ENCODE results near the gene COL6A1. TPM values are rescaled to one million over a fixed set of nuclear protein-coding genes. Genes with fewer than 3 reads are reported as not detected.

The COL6A1 gene
- total and polyA plus RNA-seq, 2 of the 13 experiments (the other 11 are each of a cell fraction or from before 2014, with no cell fraction given) = 3.1 to 4.8 TPM

DNA sequence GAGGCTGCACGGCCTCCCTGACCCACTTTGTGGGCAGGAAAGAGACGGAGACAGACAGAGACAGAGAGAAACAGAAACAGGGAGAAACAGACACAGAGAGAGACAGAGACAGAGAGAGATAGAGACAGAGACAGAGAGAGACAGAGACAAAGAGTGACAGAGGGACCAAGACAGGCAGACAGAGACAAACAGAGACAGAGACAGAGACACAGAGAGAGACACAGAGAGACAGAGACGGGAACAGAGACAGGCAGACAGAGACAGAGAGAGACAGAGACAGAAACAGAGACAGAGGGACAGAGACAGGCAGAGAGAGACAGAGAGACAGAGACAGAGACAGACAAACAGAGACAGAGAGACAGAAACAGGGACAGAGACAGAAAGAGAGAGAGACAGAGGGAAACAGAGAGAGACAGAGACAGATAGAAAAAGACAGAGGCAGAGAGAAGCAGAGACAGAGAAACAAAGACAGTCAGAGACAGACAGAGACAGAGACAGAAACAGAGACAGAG lies 3.1 kb downstream of the COL6A1 start:
- in situ Hi-C loops (cut with HindIII; ENCODE audit: extremely low pct_ligation_motif_present, low pct_unique_long_range_greater_than_20kb) = no loop called here
- BruUV-seq (replicated peaks) = no TSS peak
- peaks cover 3 to 27% of the 10 kb centered on the region in 2 experiments; a peak in 4 of 5 replicates for H3K27me3 ChIP-seq (ENCODE audit: control insufficient read depth in 1 of 2, insufficient read depth in 2 of 2, low read length in 2 of 2)
- H3K9me3 ChIP-seq (ENCODE audit: low read length) = no peaks in the 10 kb centered on the region
- no peak for TF ChIP-seq ZNF615 (CRISPR knock-in tag; IDR thresholded peaks at IDR 0.05; ENCODE audit: borderline replicate concordance)
- TF ChIP-seq ZNF33A (CRISPR knock-in tag; IDR thresholded peaks at IDR 0.05; ENCODE audit: borderline replicate concordance) = no peak
- TF ChIP-seq, protein P1, sequence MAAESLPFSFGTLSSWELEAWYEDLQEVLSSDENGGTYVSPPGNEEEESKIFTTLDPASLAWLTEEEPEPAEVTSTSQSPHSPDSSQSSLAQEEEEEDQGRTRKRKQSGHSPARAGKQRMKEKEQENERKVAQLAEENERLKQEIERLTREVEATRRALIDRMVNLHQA (CRISPR knock-in tag; IDR thresholded peaks at IDR 0.05) = no peak
- no peak for TF ChIP-seq JUNB (CRISPR knock-in tag; IDR thresholded peaks at IDR 0.05; ENCODE audit: borderline replicate concordance)
- no peak for TF ChIP-seq ZNF530 (CRISPR knock-in tag; IDR thresholded peaks at IDR 0.05; ENCODE audit: low read depth)
- no peak for TF ChIP-seq HMGA1 (CRISPR knock-in tag; conservative IDR thresholded peaks at IDR 0.05)
- TF ChIP-seq CCAR2 (optimal IDR thresholded peaks at IDR 0.05; ENCODE audit: low read depth, low read length) = no peak
- no peak for TF ChIP-seq ZNF546 (CRISPR knock-in tag; conservative IDR thresholded peaks at IDR 0.05)
- no peak overlapping the region for H3K4me3 ChIP-seq (replicated peaks in 1 of 3; ENCODE audit: insufficient read depth in 1 of 3, low read depth in 2 of 3, low read length in 3 of 3)
- peaks cover 17% of the 10 kb centered on the region for H3K4me1 ChIP-seq (ENCODE audit: insufficient read depth, low read length)
- H3K36me3 ChIP-seq (replicated peaks in 1 of 2; ENCODE audit: control insufficient read depth in 1 of 2, insufficient read depth in 2 of 2, low read length in 2 of 2) = no peaks in the 10 kb centered on the region
- no peaks in the 10 kb centered on the region for H3K79me2 ChIP-seq (ENCODE audit: insufficient read depth, low read length)
- POLR2A ChIA-PET = no interaction called here
- intact Hi-C loops (cut with micrococcal nuclease; ENCODE audit: unreplicated experiment) = no loop called here
- no peak overlapping the region for H2AFZ ChIP-seq (ENCODE audit: low read length)
- ATAC-seq (no peak), DNase-seq (ENCODE audit: low spot score) (no peak), FAIRE-seq (no peak)
- no peak overlapping the region for H3K4me2 ChIP-seq (ENCODE audit: low read depth, low read length)
- no peak overlapping the region for H3K27ac ChIP-seq (ENCODE audit: extremely low read length, insufficient read depth, low read length)
- H3K9ac ChIP-seq (ENCODE audit: insufficient read depth, low read depth, low read length) = no peak overlapping the region
- CTCF ChIA-PET (ENCODE audit: low intra/inter-chr PET ratio, low total read pairs) = no interaction called here
- no peaks in the 10 kb centered on the region for H4K20me1 ChIP-seq (ENCODE audit: insufficient read depth, low read length)
- WGBS (ENCODE audit: low lambda C conversion rate) = 73% methylated on average over 3 of the region's 3 CpGs

All from HepG2 (cell line).